HepG2 (cell line): ENCODE results near the gene PSORS1C2. TPM values are rescaled to one million over a fixed set of nuclear protein-coding genes. Genes with fewer than 3 reads are reported as not detected.

Experiments used
- ATF3 ChIP-seq: sonication (generic); formaldehyde crosslinking; IDR thresholded peaks from 2 replicates; pipeline ENCODE4 v1.4.0; 2020; ENCODE audit warnings: missing genetic modification reagents
- BRF2 ChIP-seq: sonication (generic); formaldehyde crosslinking; IDR thresholded peaks from 2 replicates; pipeline ENCODE4 v1.8.1; 2022; ENCODE audit warnings: mild to moderate bottlenecking, missing genetic modification reagents
- CBX5 ChIP-seq: sonication (generic); formaldehyde crosslinking; IDR thresholded peaks from 2 replicates; pipeline ENCODE4 v1.4.0; 2020; ENCODE audit warnings: missing genetic modification reagents, borderline replicate concordance
- CC2D1A ChIP-seq: sonication (generic); formaldehyde crosslinking; IDR thresholded peaks from 2 replicates; pipeline ENCODE4 v1.8.1; 2023; ENCODE audit warnings: mild to moderate bottlenecking, missing genetic modification reagents
- CHD2 ChIP-seq: IDR thresholded peaks from 2 replicates; pipeline ENCODE4 v1.6.1; 2011; ENCODE audit warnings: low read depth, low read length, improper control_type of control experiment
- DPF2 ChIP-seq: sonication (generic); formaldehyde crosslinking; IDR thresholded peaks from 2 replicates; pipeline ENCODE4 v1.4.0; 2020; ENCODE audit warnings: mild to moderate bottlenecking, low read depth, missing genetic modification reagents, borderline replicate concordance
- DZIP1 ChIP-seq: sonication (generic); formaldehyde crosslinking; IDR thresholded peaks from 2 replicates; pipeline ENCODE4 v1.5.0; 2020; ENCODE audit warnings: mild to moderate bottlenecking, missing genetic modification reagents
- ELF1 ChIP-seq: sonication (generic); formaldehyde crosslinking; IDR thresholded peaks from 2 replicates; pipeline ENCODE4 v1.4.0; 2020; ENCODE audit warnings: missing genetic modification reagents
- ETV5 ChIP-seq: IDR thresholded peaks from 2 replicates; pipeline ENCODE4 v1.6.1; 2018; ENCODE audit warnings: missing biosample characterization, missing genetic modification reagents, inconsistent platforms, borderline replicate concordance
- FOXP1 ChIP-seq, 2 experiments: fragments of 450-650 bp in 1 of 2; IDR thresholded peaks; 2 replicates each; pipeline ENCODE4 v1.6.1; 2017 to 2018; ENCODE audit warnings: antibody characterized with exemption in 1 of 2
- IKZF1 ChIP-seq: fragments of 450-650 bp; IDR thresholded peaks from 2 replicates; pipeline ENCODE4 v1.7.1; 2016
- KLF11 ChIP-seq: IDR thresholded peaks from 2 replicates; pipeline ENCODE4 v1.6.1; 2016; ENCODE audit warnings: missing compliant biosample characterization
- KLF15 ChIP-seq: sonication (generic); formaldehyde crosslinking; IDR thresholded peaks from 2 replicates; pipeline ENCODE4 v1.8.1; 2023; ENCODE audit warnings: borderline replicate concordance, mild to moderate bottlenecking, inconsistent platforms, missing genetic modification reagents, mixed read lengths
- MED1 ChIP-seq: sonication (generic); formaldehyde crosslinking; IDR thresholded peaks from 2 replicates; pipeline ENCODE4 v1.4.0; 2020; ENCODE audit warnings: missing genetic modification reagents
- PRPF4 ChIP-seq: fragments of 200-400 bp; formaldehyde crosslinking; IDR thresholded peaks from 2 replicates; pipeline ENCODE4 v1.6.1; 2016; ENCODE audit warnings: low read length, low read depth; ENCODE audit not compliant: poor library complexity, severe bottlenecking
- RBM22 ChIP-seq: fragments of 200-400 bp; formaldehyde crosslinking; optimal IDR thresholded peaks from 2 replicates; pipeline ENCODE3; 2017; ENCODE audit warnings: mild to moderate bottlenecking, low read length, moderate library complexity
- SAP130 ChIP-seq: IDR thresholded peaks from 2 replicates; pipeline ENCODE4 v1.6.1; 2016; ENCODE audit warnings: low read depth
- TBL1XR1 ChIP-seq: fragments of 150-350 bp; IDR thresholded peaks from 2 replicates; pipeline ENCODE4 v1.6.1; 2014; ENCODE audit warnings: borderline replicate concordance, low read length; ENCODE audit not compliant: partially characterized antibody
- ZFP41 ChIP-seq: sonication (generic); formaldehyde crosslinking; IDR thresholded peaks from 2 replicates; pipeline ENCODE4 v1.4.0; 2020; ENCODE audit warnings: mild to moderate bottlenecking, missing genetic modification reagents, borderline replicate concordance
- ZNF264 ChIP-seq: sonication (generic); formaldehyde crosslinking; IDR thresholded peaks from 2 replicates; pipeline ENCODE4 v1.4.0; 2020; ENCODE audit warnings: missing genetic modification reagents
- ZNF354B ChIP-seq: sonication (generic); formaldehyde crosslinking; IDR thresholded peaks from 2 replicates; pipeline ENCODE4 v1.8.0; 2022; ENCODE audit warnings: mild to moderate bottlenecking, missing genetic modification reagents
- ZNF883 ChIP-seq: sonication (generic); formaldehyde crosslinking; IDR thresholded peaks from 2 replicates; pipeline ENCODE4 v1.5.1; 2020; ENCODE audit warnings: mild to moderate bottlenecking, missing genetic modification reagents; ENCODE audit errors: not compliant biosample characterization
- polyA plus RNA-seq, 8 experiments: library from polyadenylated mRNA; depleted of rRNA in 3 of 8; stranded (reverse) in 7 of 8; unstranded in 1 of 8; fragments of >200 nt; fragmentation: Illumina TruSeq in 4 of 8; extraction: Trizol in 4 of 8; gene quantifications; 2 replicates each; pipeline versions ENCODE4 v1.2.1 to v1.2.3, GENCODE V29; 2011 to 2016; ENCODE audit warnings: low read depth in 4 of 8, missing spikeins in 1 of 8, mixed read lengths in 1 of 8; ENCODE audit not compliant: insufficient read depth in 1 of 8
- total RNA-seq, 5 experiments: library from RNA; depleted of rRNA; stranded (reverse); fragments of >200 nt; fragmentation: Illumina TruSeq; extraction: Trizol; gene quantifications; 2 replicates each; pipeline ENCODE4 v1.2.3, GENCODE V29; 2016; ENCODE audit warnings: low read depth in 1 of 5

The PSORS1C2 gene
- total and polyA plus RNA-seq, 2 of the 13 experiments (the other 11 are each of a cell fraction or from before 2014, with no cell fraction given) = not detected

GRCh38 chr6:31158140-31158862 lies 19.4 kb upstream of the PSORS1C2 start, which contains the start of gene TCF19 (continued):
- TF ChIP-seq DZIP1 (CRISPR knock-in tag) (no peak), CC2D1A (CRISPR knock-in tag) (peak; percentile 96; the same call in 1 of the 2 replicates), ZFP41 (no peak), SAP130 (CRISPR knock-in tag) (peak; percentile 100), TBL1XR1 (no peak), ELF1 (CRISPR knock-in tag) (peak; percentile 35; the same call in 1 of the 2 replicates), RBM22 (no peak), DPF2 (CRISPR knock-in tag) (no peak), MED1 (CRISPR knock-in tag) (peak; percentile 44; the same call in 1 of the 2 replicates), BRF2 (CRISPR knock-in tag) (peak; percentile 72; the same call in 1 of the 2 replicates), ZNF264 (CRISPR knock-in tag) (no peak), ATF3 (CRISPR knock-in tag) (no peak), CBX5 (CRISPR knock-in tag) (0 out of 2 replicates have a peak, but pooled peaks have one; percentile 13), KLF11 (0 out of 2 replicates have a peak, but pooled peaks have one; percentile 39), CHD2 (no peak; the same call in 1 of the 2 replicates), PRPF4 (no peak), FOXP1 (IDR thresholded peaks at IDR 0.05) (no peak), FOXP1 (CRISPR knock-in tag; IDR thresholded peaks at IDR 0.05) (no peak), KLF15 (CRISPR knock-in tag) (no peak), ZNF354B (CRISPR knock-in tag) (no peak), IKZF1 (no peak), ETV5 (no peak; the same call in 1 of the 2 replicates), ZNF883 (peak; percentile 30)
